Fibroblast of upper back skin (primary cell): ENCODE data around the gene CTDSP2.
"Not testable (repeated sequence)": the region's sequence is repeated elsewhere in the genome, so short reads cannot be mapped to it uniquely, and the experiment has no call there.

ENCODE experiments used
- DNase-seq: peaks from one replicate; pipeline ENCODE4 v3.0.0-alpha.2; 2013

CTDSP2 gene

GRCh38 chr12:57881035-57881434, 34.5 kb upstream of the CTDSP2 start:
- DNase-seq = peak; percentile 46

- DNase-seq = no peak
Observed at GRCh38 chr12:57877876-57878275, 31.3 kb upstream of the CTDSP2 start.

GRCh38 chr12:57875753-57876547, 29.4 kb upstream of the CTDSP2 start:
- DNase-seq = no peak

- no peak for DNase-seq
Observed at GRCh38 chr12:57874166-57875108, 27.9 kb upstream of the CTDSP2 start.

GRCh38 chr12:57872362-57872761, 25.8 kb upstream of the CTDSP2 start:
- no peak for DNase-seq

- no peak for DNase-seq
Observed at GRCh38 chr12:57869927-57870318, 23.4 kb upstream of the CTDSP2 start.

GRCh38 chr12:57869298-57869926, 22.9 kb upstream of the CTDSP2 start:
- no peak for DNase-seq

GRCh38 chr12:57868851-57869268, 22.3 kb upstream of the CTDSP2 start:
- DNase-seq = no peak

GRCh38 chr12:57868221-57868620, 21.7 kb upstream of the CTDSP2 start:
- peak; percentile 49 for DNase-seq

GRCh38 chr12:57866308-57867019, 19.9 kb upstream of the CTDSP2 start:
- DNase-seq = no peak

GRCh38 chr12:57865084-57865751, 18.7 kb upstream of the CTDSP2 start:
- DNase-seq = peak; percentile 74

GRCh38 chr12:57864442-57865083, 18.0 kb upstream of the CTDSP2 start:
- DNase-seq = peak; percentile 63

- peak; percentile 28 for DNase-seq
Observed at GRCh38 chr12:57863676-57864075, 17.1 kb upstream of the CTDSP2 start.

- no peak for DNase-seq
Observed at GRCh38 chr12:57861967-57862366, 15.4 kb upstream of the CTDSP2 start.

GRCh38 chr12:57860883-57861282, 14.4 kb upstream of the CTDSP2 start:
- not testable (repeated sequence) for DNase-seq

- DNase-seq = no peak
Observed at GRCh38 chr12:57859121-57859520, 12.6 kb upstream of the CTDSP2 start.

- not testable (repeated sequence) for DNase-seq
Observed at GRCh38 chr12:57858123-57858522, 11.6 kb upstream of the CTDSP2 start.

GRCh38 chr12:57854965-57855364, 8.4 kb upstream of the CTDSP2 start:
- DNase-seq = no peak

GRCh38 chr12:57853864-57854556, 7.5 kb upstream of the CTDSP2 start:
- no peak for DNase-seq

GRCh38 chr12:57852620-57853500, 6.3 kb upstream of the CTDSP2 start:
- no peak for DNase-seq
